HEK293 (cell line): ENCODE measurements around the gene ACAP1.

ENCODE experiments used
- CTCF ChIA-PET: fragments of 350-600 bp; formaldehyde crosslinking; extraction: SDS; loops from one replicate; lab custom pipeline; 2021; ENCODE audit warnings: antibody characterized with exemption; lab: Yijun Ruan, JAX
- POLR2A ChIA-PET: fragments of 300-600 bp; formaldehyde crosslinking; extraction: SDS; loops from one replicate; lab custom pipeline; 2020; ENCODE audit warnings: antibody characterized with exemption, inconsistent platforms; lab: Yijun Ruan, JAX
- H3K27ac ChIP-seq: fragments of 200-500 bp; sonication (Bioruptor generic); 2 replicates; pipeline ENCODE4 v1.5.1; 2014; ENCODE audit warnings: low read depth, low read length, control low read depth, inconsistent platforms; ENCODE audit errors: extremely low read depth
- H3K36me3 ChIP-seq, 2 experiments: fragments of 200-500 bp in 1 of 2; sonication (Bioruptor generic) in 1 of 2; 1 replicate in 1 of 2; 2 replicates in 1 of 2; pipeline ENCODE4 v1.5.1; 2014 to 2017; ENCODE audit warnings: inconsistent platforms in 2 of 2, low read length in 2 of 2; ENCODE audit not compliant: control insufficient read depth in 2 of 2, insufficient read depth in 1 of 2
- H3K4me1 ChIP-seq: fragments of 200-500 bp; sonication (Bioruptor generic); 2 replicates; pipeline ENCODE4 v1.5.1; 2014; ENCODE audit warnings: mild to moderate bottlenecking, low read length, inconsistent platforms; ENCODE audit not compliant: control insufficient read depth, insufficient read depth
- H3K4me3 ChIP-seq: 2 replicates; pipeline ENCODE4 v1.5.1; 2011; ENCODE audit warnings: low read depth, mild to moderate bottlenecking, control low read depth, low read length, moderate library complexity
- H3K9me3 ChIP-seq: fragments of 200-500 bp; sonication (Bioruptor generic); 2 replicates; pipeline ENCODE4 v1.5.1; 2014; ENCODE audit warnings: low read depth, low read length, inconsistent platforms; ENCODE audit not compliant: control insufficient read depth, insufficient read depth
- GLI4 ChIP-seq: fragments of 450-650 bp; formaldehyde crosslinking; IDR thresholded peaks from 2 replicates; pipeline ENCODE4 v1.5.1; 2016; ENCODE audit warnings: missing biosample characterization, missing genetic modification characterization
- HOXC10 ChIP-seq: sonication (generic); formaldehyde crosslinking; IDR thresholded peaks from 2 replicates; pipeline ENCODE4 v1.8.1; 2023; ENCODE audit warnings: mild to moderate bottlenecking, missing genetic modification reagents
- KLF10 ChIP-seq: fragments of 450-650 bp; IDR thresholded peaks from 2 replicates; pipeline ENCODE4 v1.5.1; 2018; ENCODE audit warnings: missing biosample characterization, mild to moderate bottlenecking, missing genetic modification characterization
- MZF1 ChIP-seq: fragments of 450-650 bp; formaldehyde crosslinking; IDR thresholded peaks from 2 replicates; pipeline ENCODE4 v1.5.1; 2017; ENCODE audit warnings: missing biosample characterization, missing genetic modification characterization, borderline replicate concordance
- RBAK ChIP-seq: fragments of 450-650 bp; formaldehyde crosslinking; IDR thresholded peaks from 2 replicates; pipeline ENCODE4 v1.5.1; 2016; ENCODE audit warnings: missing biosample characterization, missing genetic modification characterization
- WT1 ChIP-seq: fragments of 450-650 bp; formaldehyde crosslinking; IDR thresholded peaks from 2 replicates; pipeline ENCODE4 v1.5.1; 2016; ENCODE audit warnings: missing biosample characterization, missing genetic modification characterization
- ZEB2 ChIP-seq: fragments of 450-650 bp; formaldehyde crosslinking; IDR thresholded peaks from 2 replicates; pipeline ENCODE4 v1.5.1; 2016; ENCODE audit warnings: missing biosample characterization, missing genetic modification characterization
- ZNF169 ChIP-seq: fragments of 450-650 bp; formaldehyde crosslinking; IDR thresholded peaks from 2 replicates; pipeline ENCODE4 v1.5.1; 2016; ENCODE audit warnings: missing biosample characterization, missing genetic modification characterization
- ZNF214 ChIP-seq: fragments of 450-650 bp; formaldehyde crosslinking; IDR thresholded peaks from 2 replicates; pipeline ENCODE4 v1.5.1; 2017; ENCODE audit warnings: missing biosample characterization, mild to moderate bottlenecking, missing genetic modification characterization, borderline replicate concordance
- ZNF514 ChIP-seq: fragments of 450-650 bp; formaldehyde crosslinking; IDR thresholded peaks from 2 replicates; pipeline ENCODE4 v1.5.1; 2016; ENCODE audit warnings: missing biosample characterization, missing genetic modification characterization
- ZNF555 ChIP-seq: fragments of 450-650 bp; formaldehyde crosslinking; conservative IDR thresholded peaks from 2 replicates; pipeline ENCODE4 v1.5.1; 2017; ENCODE audit warnings: missing biosample characterization, mild to moderate bottlenecking, missing genetic modification characterization, inconsistent platforms
- ZNF561 ChIP-seq: fragments of 450-650 bp; IDR thresholded peaks from 2 replicates; pipeline ENCODE4 v1.5.1; 2018; ENCODE audit warnings: missing biosample characterization, missing genetic modification characterization, borderline replicate concordance
- ZNF596 ChIP-seq: fragments of 450-650 bp; IDR thresholded peaks from 2 replicates; pipeline ENCODE4 v1.5.0; 2018; ENCODE audit warnings: missing biosample characterization, mild to moderate bottlenecking, missing genetic modification characterization, moderate library complexity
- ZNF776 ChIP-seq: fragments of 450-650 bp; formaldehyde crosslinking; IDR thresholded peaks from 2 replicates; pipeline ENCODE4 v1.5.0; 2017; ENCODE audit warnings: missing biosample characterization, missing genetic modification characterization, borderline replicate concordance
- ZSCAN16 ChIP-seq: fragments of 450-650 bp; formaldehyde crosslinking; IDR thresholded peaks from 2 replicates; pipeline ENCODE4 v1.5.1; 2016; ENCODE audit warnings: missing biosample characterization, missing genetic modification characterization
- TF ChIP-seq, protein P1 (sequence below): fragments of 450-650 bp; formaldehyde crosslinking; IDR thresholded peaks from 2 replicates; pipeline ENCODE4 v1.5.1; 2016; ENCODE audit warnings: missing biosample characterization, missing genetic modification characterization, low read depth
- TF ChIP-seq, protein P2 (sequence below): IDR thresholded peaks from 2 replicates; pipeline ENCODE4 v1.6.1; 2011; ENCODE audit warnings: mild to moderate bottlenecking, low read depth, low read length, borderline replicate concordance
- TF ChIP-seq, protein P3 (sequence below): fragments of 450-650 bp; formaldehyde crosslinking; IDR thresholded peaks from 2 replicates; pipeline ENCODE4 v1.5.1; 2017; ENCODE audit warnings: missing biosample characterization, missing genetic modification characterization
- TF ChIP-seq, protein P4 (sequence below): fragments of 450-650 bp; formaldehyde crosslinking; IDR thresholded peaks from 2 replicates; pipeline ENCODE4 v1.5.1; 2017; ENCODE audit warnings: missing biosample characterization, missing genetic modification characterization

Gene ACAP1

DNA sequence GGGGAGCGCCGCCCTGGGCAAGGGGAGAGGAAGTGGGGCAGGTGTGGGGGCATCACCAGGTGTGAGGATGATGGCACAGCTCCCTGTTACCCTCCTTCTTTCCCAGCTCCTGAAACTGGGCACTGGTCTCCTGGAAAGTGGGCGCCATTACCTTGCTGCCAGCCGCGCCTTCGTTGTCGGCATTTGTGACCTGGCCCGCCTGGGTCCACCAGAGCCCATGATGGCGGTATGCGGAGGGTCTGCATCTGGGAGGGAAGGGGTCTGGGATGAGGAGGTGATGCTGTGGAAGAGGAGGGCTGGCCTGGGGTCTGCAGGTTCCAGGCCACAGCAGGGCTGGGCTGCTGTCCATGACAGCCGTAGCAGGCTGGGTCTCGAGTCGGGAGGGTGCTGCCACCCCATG lies 5.5 kb downstream of the ACAP1 start (continued):
- TF ChIP-seq, protein P1, sequence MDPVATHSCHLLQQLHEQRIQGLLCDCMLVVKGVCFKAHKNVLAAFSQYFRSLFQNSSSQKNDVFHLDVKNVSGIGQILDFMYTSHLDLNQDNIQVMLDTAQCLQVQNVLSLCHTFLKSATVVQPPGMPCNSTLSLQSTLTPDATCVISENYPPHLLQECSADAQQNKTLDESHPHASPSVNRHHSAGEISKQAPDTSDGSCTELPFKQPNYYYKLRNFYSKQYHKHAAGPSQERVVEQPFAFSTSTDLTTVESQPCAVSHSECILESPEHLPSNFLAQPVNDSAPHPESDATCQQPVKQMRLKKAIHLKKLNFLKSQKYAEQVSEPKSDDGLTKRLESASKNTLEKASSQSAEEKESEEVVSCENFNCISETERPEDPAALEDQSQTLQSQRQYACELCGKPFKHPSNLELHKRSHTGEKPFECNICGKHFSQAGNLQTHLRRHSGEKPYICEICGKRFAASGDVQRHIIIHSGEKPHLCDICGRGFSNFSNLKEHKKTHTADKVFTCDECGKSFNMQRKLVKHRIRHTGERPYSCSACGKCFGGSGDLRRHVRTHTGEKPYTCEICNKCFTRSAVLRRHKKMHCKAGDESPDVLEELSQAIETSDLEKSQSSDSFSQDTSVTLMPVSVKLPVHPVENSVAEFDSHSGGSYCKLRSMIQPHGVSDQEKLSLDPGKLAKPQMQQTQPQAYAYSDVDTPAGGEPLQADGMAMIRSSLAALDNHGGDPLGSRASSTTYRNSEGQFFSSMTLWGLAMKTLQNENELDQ (tag by site-specific recombination) = no peak
- no peak for TF ChIP-seq ZNF561

DNA sequence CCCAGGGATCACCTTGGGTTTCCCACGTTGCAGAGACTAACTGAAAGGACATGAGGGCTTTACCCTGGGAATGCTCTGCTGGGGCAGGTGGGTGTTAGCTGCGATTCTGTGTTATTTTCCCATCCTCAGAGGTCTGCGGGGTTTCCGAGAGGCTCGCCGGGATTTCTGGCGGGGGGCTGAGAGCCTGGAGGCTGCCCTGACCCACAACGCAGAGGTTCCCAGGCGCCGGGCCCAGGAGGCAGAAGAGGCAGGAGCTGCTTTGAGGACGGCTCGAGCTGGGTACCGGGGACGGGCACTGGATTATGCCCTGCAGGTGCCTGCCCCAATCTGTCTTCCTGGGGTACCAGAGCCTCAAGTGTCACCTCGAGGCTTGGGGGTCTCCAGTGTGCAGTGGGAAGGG lies 6.9 kb downstream of the ACAP1 start:
- Histone ChIP-seq H3K4me3 (no peak overlapping the region), H3K4me1 (no peaks in the 10 kb centered on the region), H3K27ac (no peak overlapping the region), H3K9me3 (no peaks in the 10 kb centered on the region), H3K36me3 (no peaks in the 10 kb centered on the region)
- TF ChIP-seq ZNF776 (tag by site-specific recombination) = no peak
- no peak for TF ChIP-seq WT1 (tag by site-specific recombination)
- TF ChIP-seq ZNF555 = no peak
- no peak for TF ChIP-seq ZEB2 (tag by site-specific recombination)
- no peak for TF ChIP-seq HOXC10 (CRISPR knock-in tag)
- TF ChIP-seq MZF1 (tag by site-specific recombination) = no peak
- TF ChIP-seq ZNF214 (tag by site-specific recombination) = no peak
- TF ChIP-seq KLF10 (tag by site-specific recombination) = no peak
- no peak for TF ChIP-seq ZNF169 (tag by site-specific recombination)
- no peak for TF ChIP-seq ZNF596
- TF ChIP-seq RBAK (tag by site-specific recombination) = no peak
- no peak for TF ChIP-seq ZNF514
- TF ChIP-seq ZSCAN16 (tag by site-specific recombination) = no peak
- TF ChIP-seq, protein P2, sequence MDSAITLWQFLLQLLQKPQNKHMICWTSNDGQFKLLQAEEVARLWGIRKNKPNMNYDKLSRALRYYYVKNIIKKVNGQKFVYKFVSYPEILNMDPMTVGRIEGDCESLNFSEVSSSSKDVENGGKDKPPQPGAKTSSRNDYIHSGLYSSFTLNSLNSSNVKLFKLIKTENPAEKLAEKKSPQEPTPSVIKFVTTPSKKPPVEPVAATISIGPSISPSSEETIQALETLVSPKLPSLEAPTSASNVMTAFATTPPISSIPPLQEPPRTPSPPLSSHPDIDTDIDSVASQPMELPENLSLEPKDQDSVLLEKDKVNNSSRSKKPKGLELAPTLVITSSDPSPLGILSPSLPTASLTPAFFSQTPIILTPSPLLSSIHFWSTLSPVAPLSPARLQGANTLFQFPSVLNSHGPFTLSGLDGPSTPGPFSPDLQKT = no peak
- TF ChIP-seq, protein P3, sequence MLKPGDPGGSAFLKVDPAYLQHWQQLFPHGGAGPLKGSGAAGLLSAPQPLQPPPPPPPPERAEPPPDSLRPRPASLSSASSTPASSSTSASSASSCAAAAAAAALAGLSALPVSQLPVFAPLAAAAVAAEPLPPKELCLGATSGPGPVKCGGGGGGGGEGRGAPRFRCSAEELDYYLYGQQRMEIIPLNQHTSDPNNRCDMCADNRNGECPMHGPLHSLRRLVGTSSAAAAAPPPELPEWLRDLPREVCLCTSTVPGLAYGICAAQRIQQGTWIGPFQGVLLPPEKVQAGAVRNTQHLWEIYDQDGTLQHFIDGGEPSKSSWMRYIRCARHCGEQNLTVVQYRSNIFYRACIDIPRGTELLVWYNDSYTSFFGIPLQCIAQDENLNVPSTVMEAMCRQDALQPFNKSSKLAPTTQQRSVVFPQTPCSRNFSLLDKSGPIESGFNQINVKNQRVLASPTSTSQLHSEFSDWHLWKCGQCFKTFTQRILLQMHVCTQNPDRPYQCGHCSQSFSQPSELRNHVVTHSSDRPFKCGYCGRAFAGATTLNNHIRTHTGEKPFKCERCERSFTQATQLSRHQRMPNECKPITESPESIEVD (tag by site-specific recombination) = no peak
- TF ChIP-seq, protein P4, sequence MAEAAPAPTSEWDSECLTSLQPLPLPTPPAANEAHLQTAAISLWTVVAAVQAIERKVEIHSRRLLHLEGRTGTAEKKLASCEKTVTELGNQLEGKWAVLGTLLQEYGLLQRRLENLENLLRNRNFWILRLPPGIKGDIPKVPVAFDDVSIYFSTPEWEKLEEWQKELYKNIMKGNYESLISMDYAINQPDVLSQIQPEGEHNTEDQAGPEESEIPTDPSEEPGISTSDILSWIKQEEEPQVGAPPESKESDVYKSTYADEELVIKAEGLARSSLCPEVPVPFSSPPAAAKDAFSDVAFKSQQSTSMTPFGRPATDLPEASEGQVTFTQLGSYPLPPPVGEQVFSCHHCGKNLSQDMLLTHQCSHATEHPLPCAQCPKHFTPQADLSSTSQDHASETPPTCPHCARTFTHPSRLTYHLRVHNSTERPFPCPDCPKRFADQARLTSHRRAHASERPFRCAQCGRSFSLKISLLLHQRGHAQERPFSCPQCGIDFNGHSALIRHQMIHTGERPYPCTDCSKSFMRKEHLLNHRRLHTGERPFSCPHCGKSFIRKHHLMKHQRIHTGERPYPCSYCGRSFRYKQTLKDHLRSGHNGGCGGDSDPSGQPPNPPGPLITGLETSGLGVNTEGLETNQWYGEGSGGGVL (tag by site-specific recombination) = no peak
- TF ChIP-seq GLI4 (tag by site-specific recombination) = no peak
- CTCF ChIA-PET = interaction anchor here (0.6 to 5.8 kb wide), 8 partner anchors 10 to 315 kb away, joined by 3 to 50 read pairs (median 4); partner anchors contain the start of genes NEURL4 and SLC2A4
- POLR2A ChIA-PET = interaction anchor here (3.2 to 5.6 kb wide), 2 partner anchors 13 to 62 kb away, joined by 14 to 35 read pairs; partner anchors contain the start of genes NEURL4 and SLC2A4
